ENCODE results near the gene VEZF1.

The VEZF1 gene

DNA sequence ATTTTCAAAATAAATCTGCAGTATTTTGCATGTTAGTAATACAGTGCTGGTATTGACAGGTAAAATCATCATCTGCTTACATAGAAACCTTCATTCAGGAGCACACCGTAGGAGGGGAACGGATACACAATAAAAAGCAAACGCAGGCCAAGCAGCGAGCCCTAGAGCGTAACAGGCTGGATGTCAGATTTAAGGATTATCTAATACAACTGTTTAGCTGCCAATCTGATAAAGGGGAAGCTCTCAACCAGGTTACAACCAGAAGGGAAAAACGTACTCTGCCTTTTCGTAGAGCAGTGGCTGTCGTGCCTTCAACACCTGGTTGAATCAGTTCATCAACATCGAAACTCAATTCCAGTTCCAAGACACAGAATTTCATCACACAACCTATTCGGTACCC is 16.5 kb downstream of the VEZF1 start:
- TF ChIP-seq, protein P1, sequence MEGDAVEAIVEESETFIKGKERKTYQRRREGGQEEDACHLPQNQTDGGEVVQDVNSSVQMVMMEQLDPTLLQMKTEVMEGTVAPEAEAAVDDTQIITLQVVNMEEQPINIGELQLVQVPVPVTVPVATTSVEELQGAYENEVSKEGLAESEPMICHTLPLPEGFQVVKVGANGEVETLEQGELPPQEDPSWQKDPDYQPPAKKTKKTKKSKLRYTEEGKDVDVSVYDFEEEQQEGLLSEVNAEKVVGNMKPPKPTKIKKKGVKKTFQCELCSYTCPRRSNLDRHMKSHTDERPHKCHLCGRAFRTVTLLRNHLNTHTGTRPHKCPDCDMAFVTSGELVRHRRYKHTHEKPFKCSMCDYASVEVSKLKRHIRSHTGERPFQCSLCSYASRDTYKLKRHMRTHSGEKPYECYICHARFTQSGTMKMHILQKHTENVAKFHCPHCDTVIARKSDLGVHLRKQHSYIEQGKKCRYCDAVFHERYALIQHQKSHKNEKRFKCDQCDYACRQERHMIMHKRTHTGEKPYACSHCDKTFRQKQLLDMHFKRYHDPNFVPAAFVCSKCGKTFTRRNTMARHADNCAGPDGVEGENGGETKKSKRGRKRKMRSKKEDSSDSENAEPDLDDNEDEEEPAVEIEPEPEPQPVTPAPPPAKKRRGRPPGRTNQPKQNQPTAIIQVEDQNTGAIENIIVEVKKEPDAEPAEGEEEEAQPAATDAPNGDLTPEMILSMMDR (IDR thresholded peaks at IDR 0.05; ENCODE audit: low read depth, low read length), result no peak
- no peak overlapping the region for H3K4me3 ChIP-seq (ENCODE audit: low read depth, low read length)

DNA sequence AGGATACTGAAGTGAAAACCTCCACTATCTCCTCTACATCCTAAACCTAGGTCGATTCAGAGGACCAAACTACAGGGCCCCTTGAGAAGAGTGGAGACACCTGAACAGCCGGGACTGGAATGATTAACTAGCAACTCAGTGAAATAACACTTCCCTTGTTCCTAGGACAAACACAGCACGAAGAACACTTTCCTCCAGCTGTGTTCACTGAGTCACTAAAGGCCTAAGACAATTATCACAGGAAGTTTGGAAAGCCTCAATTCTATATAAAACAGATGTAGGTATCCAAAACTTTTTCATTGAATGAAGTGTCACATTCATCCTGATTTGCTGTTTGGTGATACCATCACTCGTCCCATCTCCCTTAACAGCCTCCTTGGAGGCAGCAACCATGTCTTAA is 17.3 kb downstream of the VEZF1 start:
- H3K4me3 ChIP-seq (ENCODE audit: low read depth, low read length), result no peak overlapping the region
- TF ChIP-seq, protein P1 (IDR thresholded peaks at IDR 0.05; ENCODE audit: low read depth, low read length), result no peak

DNA sequence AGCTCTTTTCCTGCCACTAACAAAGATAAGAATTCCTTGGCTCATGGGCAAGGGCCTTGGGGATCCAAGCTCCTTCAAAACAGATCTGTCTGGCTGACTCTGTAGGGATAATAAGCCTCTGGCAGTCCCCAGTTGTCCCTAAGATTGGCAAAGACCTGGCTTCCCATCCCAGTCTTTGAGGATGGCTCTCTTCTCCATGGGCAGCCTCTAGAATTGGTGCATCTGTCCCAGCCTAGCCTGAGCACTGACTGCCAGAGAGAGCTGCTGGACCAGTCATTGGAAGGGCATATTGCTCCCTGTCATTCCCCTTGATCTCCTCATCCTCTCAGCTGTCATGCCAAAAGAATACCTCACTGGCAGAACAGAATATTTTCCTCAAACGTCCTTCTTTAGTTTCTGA is 19.6 kb downstream of the VEZF1 start:
- H3K4me3 ChIP-seq (ENCODE audit: low read depth, low read length), result no peak overlapping the region
- TF ChIP-seq, protein P1 (IDR thresholded peaks at IDR 0.05; ENCODE audit: low read depth, low read length), result no peak

DNA sequence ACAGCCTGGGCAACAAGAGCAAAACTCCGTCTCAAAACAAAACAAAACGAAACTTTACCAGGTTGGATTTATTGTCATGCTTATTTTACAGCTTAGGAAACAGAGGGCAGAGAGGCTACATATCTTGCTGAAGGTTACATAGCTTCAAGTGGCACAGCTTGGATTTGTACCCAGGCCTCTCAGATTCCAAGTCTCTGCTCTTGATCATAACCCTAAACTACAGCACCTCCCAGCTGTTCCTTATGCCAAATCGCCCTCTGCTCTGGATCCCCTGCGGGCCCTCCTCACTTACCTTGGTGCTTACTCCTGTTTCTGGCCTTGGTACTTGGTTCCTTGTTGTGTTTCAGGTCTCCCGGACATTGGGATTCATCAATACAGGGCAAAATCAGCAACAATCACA is 21.2 kb downstream of the VEZF1 start:
- no peak overlapping the region for H3K4me3 ChIP-seq (ENCODE audit: low read depth, low read length)
- TF ChIP-seq, protein P1 (IDR thresholded peaks at IDR 0.05; ENCODE audit: low read depth, low read length), result no peak

DNA sequence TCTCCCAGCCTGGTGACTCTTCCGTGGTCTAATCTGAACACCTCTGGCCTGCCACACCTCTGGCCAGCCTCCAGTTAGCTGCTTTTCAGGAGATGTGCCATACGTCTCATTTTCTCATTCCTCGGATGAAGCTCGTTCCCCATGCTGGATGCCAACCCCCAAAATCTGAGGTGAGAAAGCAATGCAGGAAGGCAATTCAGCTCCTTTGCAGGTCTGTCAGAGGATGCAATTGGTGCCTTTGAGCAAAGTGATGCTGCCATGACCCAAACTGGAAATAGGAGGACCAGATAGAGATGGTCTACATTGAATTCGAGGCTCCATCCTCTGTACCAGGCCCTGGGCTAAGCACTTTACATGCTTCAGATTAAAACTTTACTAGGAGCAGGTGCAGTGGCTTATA is 21.8 kb downstream of the VEZF1 start:
- no peak overlapping the region for H3K4me3 ChIP-seq (ENCODE audit: low read depth, low read length)
- TF ChIP-seq, protein P1 (IDR thresholded peaks at IDR 0.05; ENCODE audit: low read depth, low read length), result no peak

DNA sequence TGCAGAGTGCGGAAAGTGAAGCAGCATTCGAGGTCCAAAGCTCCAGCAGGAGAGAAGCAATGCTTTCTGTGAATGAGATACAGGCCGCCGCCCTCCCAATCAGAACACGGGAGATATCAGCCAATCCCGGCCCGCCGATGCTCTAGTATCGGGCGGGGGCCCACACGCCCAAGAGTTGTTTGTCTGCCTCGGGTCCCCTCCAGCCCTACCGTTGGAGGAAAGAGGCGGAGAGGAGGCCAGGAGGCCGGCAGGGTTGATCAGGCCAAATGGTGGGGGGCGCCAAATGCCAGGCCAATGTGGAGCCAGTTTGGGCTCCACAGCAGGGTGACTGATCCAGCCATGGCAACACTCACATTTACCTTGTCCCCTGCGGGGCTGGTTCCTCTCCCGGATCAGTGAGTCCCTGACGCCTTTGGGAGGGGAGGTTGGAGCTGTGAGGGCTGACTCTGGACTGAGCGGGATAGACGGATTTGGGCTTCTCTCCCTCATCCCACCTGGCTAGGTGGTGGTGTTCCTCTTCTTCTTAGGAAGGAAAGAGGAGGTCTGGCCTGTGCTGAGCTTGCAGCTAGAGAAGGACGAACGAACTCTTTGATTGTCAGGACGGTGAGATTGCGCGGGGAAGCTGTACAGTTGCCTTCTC is 22.4 kb downstream of the VEZF1 start:
- H3K4me3 ChIP-seq (ENCODE audit: low read depth, low read length), result no peak overlapping the region
- TF ChIP-seq, protein P1 (IDR thresholded peaks at IDR 0.05; ENCODE audit: low read depth, low read length), result no peak

DNA sequence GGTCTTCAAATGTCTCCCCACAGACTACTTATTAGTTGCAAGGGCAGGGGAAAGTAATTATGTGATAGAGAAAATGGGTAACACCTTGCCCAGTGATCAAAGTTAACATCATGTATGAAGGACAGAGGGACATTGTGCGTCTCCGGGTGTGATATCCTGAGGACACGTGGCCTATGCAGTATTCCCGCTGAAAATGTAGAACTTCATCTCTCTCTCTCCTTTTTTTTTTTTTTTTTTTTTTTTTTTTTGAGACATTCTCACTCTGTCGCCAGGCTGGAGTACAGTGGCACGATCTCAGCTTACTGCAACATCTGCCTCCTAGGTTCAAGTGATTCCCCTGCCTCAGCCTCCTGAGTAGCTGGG is 24.9 kb downstream of the VEZF1 start:
- TF ChIP-seq, protein P1 (IDR thresholded peaks at IDR 0.05; ENCODE audit: low read depth, low read length), result no peak
- no peak overlapping the region for H3K4me3 ChIP-seq (ENCODE audit: low read depth, low read length)

Data from WI38 (cell line).